Dedifferentiated amniotic fluid mesenchymal stem cell (primary cell): ENCODE measurements around the gene SLBP.

Source experiments
- DNase-seq: peaks from one replicate; pipeline ENCODE4 v3.0.0-alpha.2; 2016; ENCODE audit errors: extremely low spot score

SLBP gene

DNA sequence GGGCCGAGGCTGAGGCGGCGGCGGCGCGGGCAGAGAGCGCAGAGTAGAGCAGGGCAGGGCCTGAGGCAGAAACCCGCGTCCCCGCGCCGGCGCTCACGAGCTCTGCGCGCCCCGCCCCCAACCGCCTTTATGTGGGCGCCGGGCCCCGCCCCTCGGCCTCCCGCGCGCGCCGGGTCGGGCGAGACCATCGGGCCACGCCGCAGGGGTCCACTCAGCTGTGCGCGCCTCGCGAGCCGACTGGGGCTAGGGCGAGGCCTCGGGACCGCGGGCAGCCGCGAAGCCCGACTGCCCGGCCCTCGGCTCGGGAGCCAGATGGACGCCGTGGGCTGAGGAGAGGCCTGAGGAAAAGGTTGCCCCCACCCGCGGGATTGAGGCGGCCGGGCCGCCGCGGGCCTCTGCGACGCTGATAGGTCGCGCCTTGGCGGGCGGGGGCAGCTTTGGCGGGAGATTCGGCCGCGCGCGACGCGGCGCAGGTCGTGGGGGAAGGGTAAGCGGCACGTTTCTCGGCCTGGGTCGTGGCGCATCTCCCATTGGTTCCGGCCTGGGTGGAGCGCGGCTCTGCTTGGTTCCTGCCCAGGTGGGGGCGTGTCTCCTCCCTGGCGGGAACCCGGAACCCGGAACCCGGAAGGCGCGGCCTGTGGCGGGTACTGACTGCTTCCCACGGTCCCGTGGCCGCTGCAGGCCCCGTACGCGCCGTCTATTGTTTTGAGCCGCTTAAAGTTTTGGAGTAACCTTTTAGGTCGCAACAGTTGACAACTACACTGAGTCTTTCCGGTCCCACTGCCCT, at the start of gene SLBP:
Gene SLBP (minus strand): TSS at position 104 of the 787 bp plus-strand sequence. CDS start 131 bp downstream, outside the sequence.
- DNase-seq, result peak; percentile 77

- DNase-seq, result no peak
Measured at GRCh38 chr4:1761130-1761689, 49.1 kb upstream of the SLBP start.

DNA sequence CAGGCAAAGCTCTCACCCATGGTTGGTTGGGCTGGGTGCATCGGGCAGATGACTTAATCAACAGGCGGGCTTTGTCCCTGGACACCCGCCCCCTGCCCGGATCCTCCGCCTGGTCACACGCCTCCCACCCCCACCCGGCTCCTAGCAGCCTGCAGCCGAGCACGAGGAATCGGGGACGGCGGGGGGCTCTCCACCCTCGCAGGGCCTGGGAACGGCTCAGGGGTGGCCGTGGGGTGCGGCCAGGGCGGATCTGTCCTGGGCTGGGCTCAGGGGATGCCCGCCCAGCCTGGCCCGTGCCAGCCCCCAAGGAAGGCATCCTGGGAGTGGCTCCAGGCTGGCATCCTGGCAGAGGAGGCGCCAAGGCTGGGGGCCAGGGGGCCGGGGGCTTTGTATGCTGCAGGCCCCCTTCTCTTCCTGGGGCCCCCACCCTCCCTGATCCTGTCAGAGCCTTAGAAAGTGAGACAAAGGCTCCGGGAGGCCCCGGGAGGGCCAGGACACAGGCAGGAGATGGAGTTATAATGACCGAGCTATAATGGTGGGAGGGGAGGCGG, 48.5 kb upstream of the SLBP start:
- DNase-seq, result no peak

- no peak for DNase-seq
Measured at GRCh38 chr4:1759818-1760223, 47.7 kb upstream of the SLBP start.

DNA sequence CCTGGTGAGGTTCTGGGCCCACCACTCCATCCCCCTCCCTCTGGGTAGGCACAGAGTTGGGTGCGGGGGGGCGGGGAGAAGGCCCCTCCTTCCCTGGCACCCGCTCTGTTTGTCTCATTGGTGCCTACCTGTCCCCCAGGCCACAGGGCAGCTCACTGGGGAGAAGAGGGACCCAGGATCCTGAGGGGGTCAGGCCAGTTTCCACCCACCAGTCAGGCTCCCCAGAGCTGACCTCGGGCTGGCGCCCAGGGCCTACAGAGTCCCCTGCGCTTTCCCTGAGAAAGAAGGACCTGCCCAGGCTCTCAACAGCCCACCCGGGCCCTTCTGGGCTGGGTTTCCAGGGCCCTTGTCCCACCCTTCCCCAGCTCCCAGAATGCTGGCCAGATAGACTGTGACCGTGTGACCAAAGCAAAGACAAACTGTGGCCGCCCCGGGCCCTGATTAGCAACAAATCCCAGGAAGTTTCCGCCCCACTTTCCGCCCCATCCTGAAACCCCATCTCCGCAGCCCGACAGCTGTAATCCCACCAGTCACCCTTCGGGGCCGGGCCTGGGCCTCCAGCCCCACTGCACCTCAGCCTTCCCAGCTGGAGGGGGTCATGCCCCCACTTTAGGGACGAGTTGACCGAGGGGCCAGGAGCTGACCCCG, 47.2 kb upstream of the SLBP start:
- no peak for DNase-seq

- no peak for DNase-seq
Measured at GRCh38 chr4:1758306-1759121, 46.4 kb upstream of the SLBP start.

DNA sequence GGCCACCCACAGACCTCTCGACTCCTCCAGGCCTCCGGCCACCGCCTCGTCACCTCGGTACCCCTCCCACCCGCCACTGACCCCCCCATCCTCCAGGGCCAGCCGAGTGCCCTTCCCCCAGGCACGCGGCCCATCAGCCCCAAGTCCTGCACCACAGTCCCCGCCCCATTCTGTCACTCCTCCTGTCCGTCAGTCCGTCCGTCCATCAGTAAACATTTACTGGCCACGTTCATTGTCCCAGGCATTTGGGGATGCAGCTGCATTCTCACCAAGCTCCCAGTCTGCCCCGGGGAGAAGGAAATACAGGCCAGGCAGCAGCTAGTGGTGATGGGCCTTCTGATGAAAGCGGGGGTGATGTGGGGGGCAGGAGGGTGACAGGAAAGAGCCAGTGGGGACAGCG, 45.7 kb upstream of the SLBP start:
- DNase-seq, result no peak

DNA sequence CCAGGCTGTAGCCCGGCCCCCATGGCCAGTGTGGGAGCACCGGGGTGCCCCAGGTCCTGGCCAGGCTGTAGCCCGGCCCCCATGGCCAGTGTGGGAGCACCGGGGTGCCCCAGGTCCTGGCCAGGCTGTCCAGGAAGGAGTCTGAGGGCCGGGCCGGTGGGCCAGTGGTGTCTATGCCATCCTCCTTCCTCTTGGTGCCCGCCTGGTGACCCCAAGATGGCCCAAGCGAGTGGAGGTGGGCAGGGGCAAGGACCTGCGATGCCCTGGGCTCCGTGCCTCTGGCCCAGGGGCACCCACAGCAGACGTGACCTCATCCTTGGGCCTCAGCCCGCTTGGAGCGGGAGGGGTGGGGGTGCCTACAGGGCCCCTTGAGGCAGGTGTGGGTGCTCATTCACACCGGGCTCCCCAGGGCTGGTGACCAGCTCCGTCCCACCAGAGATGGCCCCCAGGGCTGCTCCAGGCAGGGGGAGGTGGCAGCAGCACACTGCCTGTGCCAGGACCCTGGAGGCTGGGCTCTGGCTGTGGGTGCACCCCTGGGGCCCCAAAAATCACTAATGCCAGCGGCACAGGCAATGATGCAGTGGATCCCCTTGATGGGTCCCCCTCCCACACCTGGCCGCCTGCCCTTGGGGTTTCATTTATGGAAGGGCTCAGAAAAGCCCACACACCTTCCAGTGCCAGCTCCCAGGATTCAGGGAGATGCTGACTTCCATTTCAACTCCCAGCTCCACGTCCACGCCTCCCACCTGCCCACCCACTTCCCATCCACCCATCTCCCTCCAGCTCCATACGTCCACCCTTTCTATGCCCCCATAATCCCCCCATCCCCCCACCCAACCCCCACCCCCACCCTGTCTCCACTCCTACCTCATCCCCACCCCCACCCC, 45.0 kb upstream of the SLBP start:
- no peak for DNase-seq

GRCh38 chr4:1756079-1756478, 44.0 kb upstream of the SLBP start:
- DNase-seq, result no peak

- DNase-seq, result no peak
Measured at GRCh38 chr4:1755297-1755696, 43.2 kb upstream of the SLBP start.

- no peak for DNase-seq
Measured at GRCh38 chr4:1754336-1754735, 42.2 kb upstream of the SLBP start.

- no peak for DNase-seq
Measured at GRCh38 chr4:1753697-1754311, 41.7 kb upstream of the SLBP start.

DNA sequence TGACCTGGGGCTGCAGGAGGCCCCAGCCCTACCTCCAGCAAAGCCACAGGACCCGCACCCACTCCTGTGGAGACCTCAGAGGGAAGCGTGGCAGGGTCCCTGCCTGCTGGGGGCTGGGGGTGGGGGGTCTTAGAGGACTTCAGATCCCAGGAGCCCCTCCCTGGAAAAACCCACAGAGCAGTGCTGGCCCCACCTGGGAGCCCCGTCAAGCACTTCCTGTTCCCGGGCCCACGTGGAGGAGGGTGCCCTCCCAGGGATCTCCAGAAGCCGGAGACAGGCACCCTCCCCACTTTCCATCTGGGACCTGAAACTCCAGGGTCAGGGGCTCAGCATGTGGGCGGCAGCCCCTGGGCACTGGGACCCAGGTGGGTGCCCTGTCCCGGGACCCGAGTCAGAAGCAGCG, 41.2 kb upstream of the SLBP start:
- DNase-seq, result no peak

DNA sequence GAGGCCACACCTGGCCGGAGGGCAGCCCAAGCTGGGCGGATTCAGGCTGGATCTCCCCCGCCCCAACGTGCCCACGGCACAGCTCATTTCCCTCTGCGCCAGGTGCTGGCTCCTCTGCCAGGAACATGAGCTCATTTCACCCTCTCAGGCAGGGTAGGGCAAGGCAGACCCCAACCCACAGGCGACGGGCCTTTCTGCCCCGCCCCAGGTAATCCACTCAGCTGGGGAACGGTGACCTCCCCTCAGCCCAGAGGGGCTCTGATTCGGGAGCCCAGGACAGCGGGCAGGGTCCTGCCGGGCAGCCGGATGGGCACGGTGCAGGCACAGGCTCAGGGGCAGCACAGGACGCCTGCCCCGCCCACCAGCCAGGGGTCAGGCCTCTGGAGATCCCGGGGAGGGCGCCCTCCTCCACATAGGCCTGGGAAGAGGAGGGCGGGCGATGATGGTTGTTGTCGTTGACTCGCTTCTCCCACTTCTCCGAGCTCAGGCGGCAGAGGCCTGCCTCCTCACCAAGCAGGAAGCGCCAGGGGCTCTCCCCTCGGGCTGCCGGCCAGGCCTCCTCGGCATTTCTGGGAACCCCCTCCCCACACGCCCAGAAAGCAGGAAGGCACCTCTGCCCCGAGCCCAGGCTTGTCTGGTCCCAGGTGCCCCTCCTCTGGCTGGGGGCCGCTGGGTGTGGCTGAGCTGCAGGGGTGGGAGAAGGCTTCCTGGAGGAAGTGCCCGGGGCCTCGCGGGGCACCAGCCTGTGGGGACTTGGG, 40.3 kb upstream of the SLBP start:
- no peak for DNase-seq

DNA sequence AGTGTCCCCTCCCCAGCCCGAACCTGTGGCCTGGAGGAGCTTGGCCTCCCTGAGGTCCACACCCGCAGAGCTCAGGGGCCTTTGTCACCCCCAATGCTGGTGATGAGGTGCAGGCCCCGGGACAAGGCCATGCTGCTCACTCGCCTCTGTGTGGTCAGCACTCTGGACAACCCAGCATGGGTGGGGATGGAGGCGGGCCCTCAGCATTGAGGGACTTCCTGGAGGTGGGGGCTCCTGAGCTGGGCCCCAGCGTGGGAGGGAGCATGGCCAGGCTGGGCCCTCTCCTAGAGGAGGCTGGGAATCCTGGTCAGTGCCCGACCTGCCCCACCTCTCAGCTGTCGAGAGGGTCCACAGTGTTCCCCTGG, 39.8 kb upstream of the SLBP start:
- DNase-seq, result no peak

DNA sequence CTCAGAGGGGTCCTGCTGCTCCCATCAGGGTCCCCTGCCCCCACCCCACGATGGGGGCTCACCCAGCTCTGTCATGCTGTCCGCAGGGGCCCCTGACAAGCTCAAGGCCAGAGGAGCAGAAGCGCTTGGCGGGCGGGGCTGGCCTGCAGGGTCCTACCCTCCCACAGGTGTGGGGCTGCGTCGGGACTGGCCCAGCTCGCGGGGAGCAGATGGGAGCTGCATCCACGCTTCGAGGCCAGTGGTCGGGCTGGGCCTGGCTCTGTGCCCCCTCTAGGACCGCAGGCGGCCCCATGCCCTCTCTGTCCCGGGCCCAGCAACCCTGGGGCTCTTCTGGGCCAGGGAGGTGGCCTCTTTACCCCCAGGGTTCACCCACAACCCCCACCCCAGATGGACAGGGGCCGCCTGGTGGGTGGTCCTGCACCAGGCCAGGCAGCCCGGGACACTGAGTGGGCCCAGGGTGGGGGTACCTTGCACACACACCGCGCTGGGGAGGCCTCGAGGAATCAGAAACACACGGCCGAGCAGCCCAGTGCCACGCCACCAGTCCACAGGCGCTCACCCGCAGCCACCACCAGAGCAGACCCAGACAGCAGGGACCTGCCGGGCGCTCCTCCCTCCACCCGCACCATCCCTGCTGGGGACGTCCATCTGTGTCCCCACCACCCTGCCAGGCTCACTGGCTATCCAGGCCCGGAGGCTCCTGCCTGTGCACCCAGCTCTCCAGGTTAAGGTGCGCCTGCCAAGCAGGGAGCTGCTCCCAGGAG, 39.2 kb upstream of the SLBP start:
- no peak for DNase-seq

DNA sequence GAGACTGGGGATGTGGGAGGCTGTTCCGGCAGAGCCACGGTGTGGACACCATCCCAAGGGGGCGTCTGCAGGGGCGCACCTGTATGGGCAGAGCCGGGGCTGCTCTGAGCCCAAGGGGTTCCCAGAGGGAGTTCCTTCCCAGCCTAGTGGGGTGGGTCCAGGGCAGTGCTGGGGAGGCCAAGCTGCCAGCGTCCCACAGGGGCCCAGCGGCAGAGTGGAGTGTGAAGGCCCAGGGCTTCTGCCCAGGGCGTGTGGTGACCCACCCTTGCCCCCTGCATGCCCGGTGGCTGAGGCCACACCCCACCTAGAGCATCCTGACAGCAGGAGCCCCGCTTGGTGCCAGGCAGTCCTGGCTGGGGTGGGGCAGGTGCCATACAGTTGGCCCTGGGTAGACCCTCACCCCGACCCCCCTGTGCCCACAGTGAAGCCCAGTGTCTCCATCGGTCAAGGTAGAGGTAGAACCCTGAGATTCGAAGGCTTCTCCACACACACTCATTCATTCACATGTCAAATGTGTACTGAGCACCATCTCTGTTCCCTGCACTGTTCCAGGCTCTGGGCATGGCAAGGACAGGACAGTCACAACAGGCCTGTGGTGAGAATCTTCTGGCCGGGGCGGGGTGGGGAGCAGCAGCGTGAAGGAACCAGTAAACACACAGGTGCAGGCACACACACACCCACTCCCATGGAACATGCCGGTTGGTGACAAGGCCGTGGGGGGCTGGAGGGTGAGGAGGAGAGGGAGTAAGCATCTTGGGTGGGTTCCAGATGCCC, 38.4 kb upstream of the SLBP start:
- no peak for DNase-seq

DNA sequence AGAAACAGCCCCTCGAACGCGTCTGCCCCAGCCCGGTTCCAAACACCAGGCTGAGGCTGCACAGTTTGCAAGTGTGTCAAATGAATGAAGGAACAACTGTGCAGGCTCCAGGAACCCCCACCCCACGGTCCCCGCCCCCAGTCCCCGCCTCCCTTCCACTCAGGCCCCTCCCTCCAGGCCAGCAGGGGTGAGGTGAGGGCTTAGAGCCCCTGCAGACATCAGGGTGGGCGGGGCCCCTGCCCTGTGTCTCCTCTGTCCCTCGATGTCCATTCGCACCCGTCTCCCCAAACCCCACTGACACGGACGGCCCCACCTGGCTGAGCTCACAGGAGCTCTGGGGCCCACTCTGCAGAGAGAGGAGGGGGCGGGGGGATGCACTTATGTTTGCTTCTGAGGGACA, 37.7 kb upstream of the SLBP start:
- DNase-seq, result no peak
